K562 (cell line): ENCODE data around the gene SLC28A1. TPM values are rescaled to one million over a fixed set of nuclear protein-coding genes. Genes with fewer than 3 reads are reported as not detected.
A peak's percentile ranks its signal among the peaks of the same experiment; 100 is the strongest.

Source experiments
- CHCHD3 ChIP-seq: fragments of 250-450 bp; sonication (Bioruptor Pico); IDR thresholded peaks from 2 replicates; pipeline ENCODE4 v2.1.2; 2022; ENCODE audit warnings: mild to moderate bottlenecking
- CHD1 ChIP-seq: fragments of 200-600 bp; sonication (generic); IDR thresholded peaks from one replicate; pipeline ENCODE4 v1.6.1; 2012; ENCODE audit warnings: mild to moderate bottlenecking, moderate library complexity, low read length, inconsistent platforms
- DACH1 ChIP-seq: fragments of 450-650 bp; IDR thresholded peaks from 2 replicates; pipeline ENCODE4 v1.6.1; 2018; ENCODE audit not compliant: partially characterized antibody
- FUS ChIP-seq: fragments of 200-400 bp; formaldehyde crosslinking; optimal IDR thresholded peaks from 2 replicates; pipeline ENCODE3; 2017; ENCODE audit warnings: low read depth, low read length
- GATA2 ChIP-seq: sonication (generic); formaldehyde crosslinking; IDR thresholded peaks from 2 replicates; pipeline ENCODE4 v1.4.0; 2020; ENCODE audit warnings: mild to moderate bottlenecking, missing genetic modification reagents
- GATAD2B ChIP-seq: fragments of 450-650 bp; IDR thresholded peaks from 2 replicates; pipeline ENCODE4 v1.6.1; 2017; ENCODE audit warnings: mild to moderate bottlenecking, borderline replicate concordance
- KLF13 ChIP-seq: fragments of 450-650 bp; IDR thresholded peaks from 2 replicates; pipeline ENCODE4 v1.6.1; 2016; ENCODE audit warnings: missing genetic modification characterization, low read depth, mild to moderate bottlenecking, missing compliant biosample characterization, moderate library complexity, borderline replicate concordance
- NCOA2 ChIP-seq, 2 experiments: fragments of 450-650 bp; IDR thresholded peaks; 2 replicates each; pipeline ENCODE4 v1.6.1; 2018; ENCODE audit warnings: mild to moderate bottlenecking in 2 of 2, moderate library complexity in 1 of 2; ENCODE audit not compliant: partially characterized antibody in 2 of 2
- NFIX ChIP-seq: fragments of 250-450 bp; sonication (Bioruptor Pico); IDR thresholded peaks from 2 replicates; pipeline ENCODE4 v1.4.0; 2020; ENCODE audit warnings: low read depth, mild to moderate bottlenecking, moderate library complexity
- PTTG1 ChIP-seq: fragments of 450-650 bp; IDR thresholded peaks from 2 replicates; pipeline ENCODE4 v1.6.1; 2016; ENCODE audit warnings: low read depth, mild to moderate bottlenecking, missing genetic modification characterization, missing compliant biosample characterization
- RHOXF2B ChIP-seq: fragments of 250-450 bp; sonication (Bioruptor Pico); conservative IDR thresholded peaks from 2 replicates; pipeline ENCODE4 v1.5.1; 2021
- SMAD1 ChIP-seq: fragments of 150-350 bp; IDR thresholded peaks from 2 replicates; pipeline ENCODE4 v1.6.1; 2014; ENCODE audit warnings: low read length, low read depth; ENCODE audit not compliant: partially characterized antibody
- TAL1 ChIP-seq: fragments of 450-650 bp; IDR thresholded peaks from 2 replicates; pipeline ENCODE4 v1.6.1; 2016; ENCODE audit warnings: mild to moderate bottlenecking
- ZFP1 ChIP-seq: fragments of 450-650 bp; formaldehyde crosslinking; IDR thresholded peaks from 2 replicates; pipeline ENCODE4 v1.4.0; 2020; ENCODE audit warnings: mild to moderate bottlenecking, mixed read lengths
- ZFX ChIP-seq: sonication (generic); formaldehyde crosslinking; IDR thresholded peaks from 2 replicates; pipeline ENCODE4 v1.8.0; 2022; ENCODE audit warnings: mild to moderate bottlenecking, missing genetic modification reagents, moderate library complexity
- ZKSCAN8 ChIP-seq: fragments of 200-800 bp; sonication (Bioruptor generic); IDR thresholded peaks from 2 replicates; pipeline ENCODE4 v1.6.1; 2016; ENCODE audit warnings: missing genetic modification characterization, missing compliant biosample characterization
- ZNF146 ChIP-seq: IDR thresholded peaks from one replicate; pipeline ENCODE4 v1.6.1; 2018; ENCODE audit warnings: missing compliant biosample characterization; ENCODE audit not compliant: unreplicated experiment
- polyA plus RNA-seq, 8 experiments: library from polyadenylated mRNA; depleted of rRNA in 4 of 8; stranded (reverse) in 5 of 8; unstranded in 3 of 8; fragments of >200 nt; fragmentation: Nextera tagmentation in 2 of 8; fragmentation: Illumina TruSeq in 1 of 8; extraction: Ambion mirVana in 2 of 8; extraction: Trizol in 1 of 8; gene quantifications; 2 replicates each; pipeline versions ENCODE4 v1.2.1 to v1.2.3, GENCODE V29; 2011 to 2014; ENCODE audit warnings: inconsistent platforms in 1 of 8, missing spikeins in 1 of 8
- total RNA-seq, 7 experiments: library from RNA; depleted of rRNA in 6 of 7; stranded (reverse); fragments of >200 nt in 6 of 7; fragmentation: Illumina TruSeq in 2 of 7; extraction: Trizol in 2 of 7; gene quantifications; 2 replicates each; pipeline versions ENCODE4 v1.2.1 to v1.2.3, GENCODE V29; 2011 to 2021; ENCODE audit warnings: low replicate concordance in 1 of 7
- TF ChIP-seq, protein P1 (sequence below), 2 experiments: fragments of 450-650 bp; IDR thresholded peaks; 2 replicates each; pipeline ENCODE4 v1.6.1; 2016; ENCODE audit warnings: mild to moderate bottlenecking in 2 of 2, borderline replicate concordance in 1 of 2, low read depth in 1 of 2, moderate library complexity in 1 of 2
- TF ChIP-seq, protein P2 (sequence below): fragments of 250-450 bp; sonication (Bioruptor Pico); IDR thresholded peaks from 2 replicates; pipeline ENCODE4 v1.5.0; 2020; ENCODE audit warnings: mild to moderate bottlenecking

Gene SLC28A1
- total and polyA plus RNA-seq, 9 of the 15 experiments (the other 6 are each of a cell fraction or from before 2014, with no cell fraction given) = 0.04 TPM; not detected in 8

DNA sequence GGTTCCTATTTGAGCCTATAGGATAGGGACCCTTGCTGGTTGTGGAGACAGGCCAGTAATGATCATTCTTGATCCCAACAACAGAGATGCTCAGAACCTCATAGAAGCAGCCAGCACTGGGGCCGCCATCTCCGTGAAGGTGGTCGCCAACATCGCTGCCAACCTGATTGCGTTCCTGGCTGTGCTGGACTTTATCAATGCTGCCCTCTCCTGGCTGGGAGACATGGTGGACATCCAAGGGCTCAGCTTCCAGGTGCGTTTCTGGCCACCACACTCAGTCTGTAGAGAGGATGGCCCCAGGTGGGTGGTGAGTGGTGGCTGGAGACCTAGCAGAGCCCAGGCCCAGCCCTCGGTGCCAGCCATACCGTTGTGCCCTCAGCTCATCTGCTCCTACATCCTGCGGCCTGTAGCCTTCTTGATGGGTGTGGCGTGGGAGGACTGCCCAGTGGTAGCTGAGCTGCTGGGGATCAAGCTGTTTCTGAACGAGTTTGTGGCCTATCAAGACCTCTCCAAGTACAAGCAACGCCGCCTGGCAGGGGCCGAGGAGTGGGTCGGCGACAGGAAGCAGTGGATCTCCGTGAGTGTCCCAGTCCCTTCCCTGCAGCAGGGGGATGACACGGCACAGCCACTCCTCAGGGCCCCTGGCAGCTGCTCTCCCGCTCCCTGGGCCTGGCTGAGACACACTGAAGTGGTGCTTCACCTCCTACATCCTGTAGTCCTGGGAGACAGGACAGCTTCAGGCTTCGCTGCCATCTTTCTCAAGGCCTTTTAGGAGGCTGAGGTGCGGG is 50.7 kb downstream of the SLC28A1 start (continued):
- TF ChIP-seq, protein P1, sequence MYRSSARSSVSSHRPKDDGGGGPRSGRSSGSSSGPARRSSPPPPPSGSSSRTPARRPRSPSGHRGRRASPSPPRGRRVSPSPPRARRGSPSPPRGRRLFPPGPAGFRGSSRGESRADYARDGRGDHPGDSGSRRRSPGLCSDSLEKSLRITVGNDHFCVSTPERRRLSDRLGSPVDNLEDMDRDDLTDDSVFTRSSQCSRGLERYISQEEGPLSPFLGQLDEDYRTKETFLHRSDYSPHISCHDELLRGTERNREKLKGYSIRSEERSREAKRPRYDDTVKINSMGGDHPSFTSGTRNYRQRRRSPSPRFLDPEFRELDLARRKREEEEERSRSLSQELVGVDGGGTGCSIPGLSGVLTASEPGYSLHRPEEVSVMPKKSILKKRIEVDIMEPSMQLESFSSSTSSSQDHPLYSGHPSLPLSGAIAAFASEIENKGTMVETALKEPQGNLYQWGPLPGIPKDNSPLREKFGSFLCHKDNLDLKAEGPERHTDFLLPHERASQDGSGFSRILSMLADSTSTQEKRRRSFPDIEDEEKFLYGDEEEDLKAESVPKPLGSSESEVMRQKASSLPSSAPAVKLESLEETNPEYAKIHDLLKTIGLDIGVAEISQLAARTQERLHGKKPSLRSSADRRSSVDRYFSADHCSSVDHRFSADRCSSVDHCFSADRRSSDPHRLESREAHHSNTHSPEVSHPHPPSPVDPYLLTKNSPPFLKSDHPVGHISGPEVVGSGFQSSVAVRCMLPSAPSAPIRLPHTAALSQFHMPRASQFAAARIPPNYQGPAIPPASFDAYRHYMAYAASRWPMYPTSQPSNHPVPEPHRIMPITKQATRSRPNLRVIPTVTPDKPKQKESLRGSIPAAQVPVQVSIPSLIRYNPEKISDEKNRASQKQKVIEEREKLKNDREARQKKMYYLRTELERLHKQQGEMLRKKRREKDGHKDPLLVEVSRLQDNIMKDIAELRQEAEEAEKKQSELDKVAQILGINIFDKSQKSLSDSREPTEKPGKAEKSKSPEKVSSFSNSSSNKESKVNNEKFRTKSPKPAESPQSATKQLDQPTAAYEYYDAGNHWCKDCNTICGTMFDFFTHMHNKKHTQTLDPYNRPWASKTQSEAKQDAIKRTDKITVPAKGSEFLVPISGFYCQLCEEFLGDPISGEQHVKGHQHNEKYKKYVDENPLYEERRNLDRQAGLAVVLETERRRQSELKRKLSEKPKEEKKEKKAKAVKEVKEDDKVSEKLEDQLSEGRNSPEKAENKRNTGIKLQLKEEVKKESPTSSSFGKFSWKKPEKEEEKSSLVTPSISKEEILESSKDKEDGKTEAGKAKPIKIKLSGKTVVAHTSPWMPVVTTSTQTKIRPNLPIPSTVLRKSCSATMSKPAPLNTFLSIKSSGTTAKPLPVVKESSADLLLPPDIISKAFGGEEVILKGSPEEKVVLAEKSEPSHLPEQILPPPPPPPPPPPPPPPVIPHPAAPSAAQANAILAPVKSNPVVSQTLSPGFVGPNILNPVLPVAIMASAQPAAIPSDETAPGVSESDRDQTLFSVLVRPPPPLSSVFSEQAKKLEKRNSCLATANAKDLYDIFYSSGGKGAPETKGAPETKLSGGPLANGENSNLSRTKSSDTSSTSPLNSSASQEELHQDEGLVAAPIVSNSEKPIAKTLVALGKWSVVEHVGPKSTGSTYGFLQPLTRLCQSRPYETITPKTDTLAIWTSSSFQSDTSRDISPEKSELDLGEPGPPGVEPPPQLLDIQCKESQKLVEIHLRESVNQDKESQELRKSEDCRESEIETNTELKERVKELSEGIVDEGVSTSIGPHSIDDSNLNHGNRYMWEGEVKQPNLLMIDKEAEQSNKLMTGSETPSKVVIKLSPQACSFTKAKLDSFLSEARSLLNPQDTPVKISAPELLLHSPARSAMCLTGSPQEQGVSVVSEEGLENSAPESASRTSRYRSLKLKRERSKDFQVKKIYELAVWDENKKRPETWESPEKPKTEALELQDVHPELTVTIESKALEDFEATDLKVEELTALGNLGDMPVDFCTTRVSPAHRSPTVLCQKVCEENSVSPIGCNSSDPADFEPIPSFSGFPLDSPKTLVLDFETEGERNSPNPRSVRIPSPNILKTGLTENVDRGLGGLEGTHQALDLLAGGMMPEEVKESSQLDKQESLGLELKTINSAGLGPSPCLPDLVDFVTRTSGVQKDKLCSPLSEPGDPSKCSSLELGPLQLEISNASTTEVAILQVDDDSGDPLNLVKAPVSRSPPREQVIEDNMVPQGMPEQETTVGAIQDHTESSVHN (IDR thresholded peaks at IDR 0.05; ENCODE audit: borderline replicate concordance in 1 of 2, low read depth in 1 of 2) = no peak
- TF ChIP-seq NCOA2 (IDR thresholded peaks at IDR 0.05; ENCODE audit: partially characterized antibody in 2 of 2) = no peak
- no peak for TF ChIP-seq DACH1
- TF ChIP-seq CHD1 = no peak
- TF ChIP-seq KLF13 = no peak
- TF ChIP-seq GATAD2B = no peak
- TF ChIP-seq SMAD1 = no peak
- no peak for TF ChIP-seq ZKSCAN8 (CRISPR knock-in tag)
- TF ChIP-seq NFIX (CRISPR knock-in tag) = no peak
- no peak for TF ChIP-seq ZNF146 (CRISPR knock-in tag)
- no peak for TF ChIP-seq PTTG1
- TF ChIP-seq TAL1 = no peak
- TF ChIP-seq RHOXF2B = no peak
- TF ChIP-seq, protein P2, sequence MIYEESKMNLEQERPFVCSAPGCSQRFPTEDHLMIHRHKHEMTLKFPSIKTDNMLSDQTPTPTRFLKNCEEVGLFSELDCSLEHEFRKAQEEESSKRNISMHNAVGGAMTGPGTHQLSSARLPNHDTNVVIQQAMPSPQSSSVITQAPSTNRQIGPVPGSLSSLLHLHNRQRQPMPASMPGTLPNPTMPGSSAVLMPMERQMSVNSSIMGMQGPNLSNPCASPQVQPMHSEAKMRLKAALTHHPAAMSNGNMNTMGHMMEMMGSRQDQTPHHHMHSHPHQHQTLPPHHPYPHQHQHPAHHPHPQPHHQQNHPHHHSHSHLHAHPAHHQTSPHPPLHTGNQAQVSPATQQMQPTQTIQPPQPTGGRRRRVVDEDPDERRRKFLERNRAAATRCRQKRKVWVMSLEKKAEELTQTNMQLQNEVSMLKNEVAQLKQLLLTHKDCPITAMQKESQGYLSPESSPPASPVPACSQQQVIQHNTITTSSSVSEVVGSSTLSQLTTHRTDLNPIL (CRISPR knock-in tag) = no peak
- no peak for TF ChIP-seq GATA2 (CRISPR knock-in tag)
- TF ChIP-seq ZFP1 (CRISPR knock-in tag) = no peak
- TF ChIP-seq ZFX (CRISPR knock-in tag) = peak; percentile 25; the same call in 1 of the 2 replicates
- no peak for TF ChIP-seq FUS
- no peak for TF ChIP-seq CHCHD3 (CRISPR knock-in tag)
